Right forelimb (tissue), 1 donor: ENCODE results near the gene HM13.
"Not testable (repeated sequence)": the region's sequence is repeated elsewhere in the genome, so short reads cannot be mapped to it uniquely, and the experiment has no call there.

Experiments used
- DNase-seq: peaks from one replicate; pipeline ENCODE4 v3.0.0-alpha.2; 2018

HM13 gene

GRCh38 chr20:31568041-31568731, 53.9 kb downstream of the HM13 start:
- DNase-seq = no peak

GRCh38 chr20:31568773-31569162, 54.5 kb downstream of the HM13 start:
- no peak for DNase-seq

GRCh38 chr20:31569163-31570020, 55.1 kb downstream of the HM13 start:
- peak; percentile 79 for DNase-seq

GRCh38 chr20:31570021-31570463, 55.8 kb downstream of the HM13 start:
- no peak for DNase-seq

- DNase-seq = peak; percentile 81
These were observed 56.7 kb downstream of the HM13 start for GRCh38 chr20:31570735-31571617.

- no peak for DNase-seq
These were observed 57.9 kb downstream of the HM13 start for GRCh38 chr20:31572042-31572700.

- peak; percentile 96 for DNase-seq
These were observed 58.7 kb downstream of the HM13 start for GRCh38 chr20:31572701-31573554.

GRCh38 chr20:31573555-31574321, 59.5 kb downstream of the HM13 start:
- no peak for DNase-seq

- not testable (repeated sequence) for DNase-seq
These were observed 60.7 kb downstream of the HM13 start for GRCh38 chr20:31574986-31575385.

- DNase-seq = no peak
These were observed 62.5 kb downstream of the HM13 start for GRCh38 chr20:31576751-31577150.

GRCh38 chr20:31577194-31577593, 63.0 kb downstream of the HM13 start:
- DNase-seq = no peak

- DNase-seq = no peak
These were observed 64.4 kb downstream of the HM13 start for GRCh38 chr20:31578448-31579138.

GRCh38 chr20:31579245-31579644, 65.0 kb downstream of the HM13 start:
- no peak for DNase-seq

- not testable (repeated sequence) for DNase-seq
These were observed 65.9 kb downstream of the HM13 start for GRCh38 chr20:31579941-31580651.

- DNase-seq = no peak
These were observed 66.5 kb downstream of the HM13 start for GRCh38 chr20:31580706-31581105.

GRCh38 chr20:31581391-31581790, 67.1 kb downstream of the HM13 start:
- no peak for DNase-seq

GRCh38 chr20:31587545-31588389, 73.5 kb downstream of the HM13 start:
- peak; percentile 57 for DNase-seq

- DNase-seq = no peak
These were observed 76.5 kb downstream of the HM13 start for GRCh38 chr20:31590717-31591225.
